Colonic mucosa (tissue), 4 donors: ENCODE measurements around the gene MT1F. TPM values are rescaled to one million over a fixed set of nuclear protein-coding genes. Genes with fewer than 3 reads are reported as not detected.
"Not testable (repeated sequence)": the region's sequence is repeated elsewhere in the genome, so short reads cannot be mapped to it uniquely, and the experiment has no call there.

Experiments used
- DNase-seq: peaks from one replicate; pipeline ENCODE4 v3.0.0-alpha.2; 2020
- H3K27ac ChIP-seq: fragments of 200-600 bp; one replicate; pipeline ENCODE4 v1.8.0; 2021
- H3K27me3 ChIP-seq: fragments of 200-600 bp; one replicate; pipeline ENCODE4 v1.8.0; 2021
- H3K36me3 ChIP-seq: fragments of 200-600 bp; one replicate; pipeline ENCODE4 v1.8.0; 2021
- H3K4me1 ChIP-seq: fragments of 200-600 bp; one replicate; pipeline ENCODE4 v1.8.0; 2021; ENCODE audit warnings: mild to moderate bottlenecking
- H3K4me3 ChIP-seq: fragments of 200-600 bp; one replicate; pipeline ENCODE4 v1.8.0; 2021
- H3K9ac ChIP-seq, 2 donors: one replicate each; pipeline ENCODE4 v1.7.0; 2013; ENCODE audit warnings: control low read depth in 2 of 2, low read depth in 2 of 2, low read length in 2 of 2
- H3K9me3 ChIP-seq: fragments of 200-600 bp; one replicate; pipeline ENCODE4 v1.8.0; 2021
- CTCF ChIP-seq: fragments of 200-600 bp; IDR thresholded peaks from one replicate; pipeline ENCODE4 v1.8.0; 2022; ENCODE audit warnings: antibody characterized with exemption, mild to moderate bottlenecking
- intact Hi-C: fragments of 100-400 bp; cut with DNase I; formaldehyde crosslinking; loops from one replicate; pipeline ENCODE4 v1.14.1; 2022
- total RNA-seq, 2 donors: library from RNA; stranded (reverse); fragmentation: NEBNext Ultra II Directional in 1 of 2; extraction: Animal tissue kit (Norgen Biotek cat#: 25700) in 1 of 2; gene quantifications; one replicate each; pipeline ENCODE4 v1.2.1, GENCODE V29; 2021
- donor health status: healthy.
- donor health status: DM: no; HTN: no; CAD: no.
- donor health status: DM: no; HTN: no; CAD: no.

The MT1F gene
- total RNA-seq, 2 donors from 2014 or later: 35.5 to 40.0 TPM

- H3K4me3 ChIP-seq: no peak within 1 kb of the TSS
- TF ChIP-seq CTCF: no peak
- DNase-seq: peak; percentile 50
- H3K9ac ChIP-seq: peak within 1 kb of the TSS in 1 of 2 donors; percentile 74
- no peaks in the 10 kb centered on the region for H3K4me1 ChIP-seq
- peaks cover 31% of the 10 kb centered on the region for H3K27me3 ChIP-seq
- no peaks in the 10 kb centered on the region for H3K36me3 ChIP-seq
- H3K27ac ChIP-seq: no peak within 1 kb of the TSS
- intact Hi-C loops: no loop called here
- no peaks in the 10 kb centered on the region for H3K9me3 ChIP-seq
Measured at GRCh38 chr16:56669005-56669839, 11.5 kb downstream of the MT1F start, which contains the start of gene MT1H. MT1H (plus strand) TSS chr16:56669814; CDS start chr16:56669885, 71 bp downstream.

GRCh38 chr16:56669840-56670619 lies 12.3 kb downstream of the MT1F start:
- Histone ChIP-seq H3K9ac (peak overlapping the region in 1 of 2 donors; percentile 74), H3K27ac (no peak overlapping the region), H3K4me3 (no peak overlapping the region), H3K36me3 (no peaks in the 10 kb centered on the region), H3K27me3 (peaks cover 24% of the 10 kb centered on the region), H3K4me1 (no peaks in the 10 kb centered on the region), H3K9me3 (no peaks in the 10 kb centered on the region)
- DNase-seq: no peak
- intact Hi-C loops: no loop called here
- TF ChIP-seq CTCF: no peak

- no peak for TF ChIP-seq CTCF
- no peak overlapping the region for H3K9ac ChIP-seq
- peaks cover 24% of the 10 kb centered on the region for H3K27me3 ChIP-seq
- H3K36me3 ChIP-seq: no peaks in the 10 kb centered on the region
- intact Hi-C loops: no loop called here
- H3K9me3 ChIP-seq: no peaks in the 10 kb centered on the region
- H3K4me1 ChIP-seq: no peaks in the 10 kb centered on the region
- no peak overlapping the region for H3K4me3 ChIP-seq
- DNase-seq: no peak
- no peak overlapping the region for H3K27ac ChIP-seq
Measured at GRCh38 chr16:56670620-56670934, 12.8 kb downstream of the MT1F start.

DNA sequence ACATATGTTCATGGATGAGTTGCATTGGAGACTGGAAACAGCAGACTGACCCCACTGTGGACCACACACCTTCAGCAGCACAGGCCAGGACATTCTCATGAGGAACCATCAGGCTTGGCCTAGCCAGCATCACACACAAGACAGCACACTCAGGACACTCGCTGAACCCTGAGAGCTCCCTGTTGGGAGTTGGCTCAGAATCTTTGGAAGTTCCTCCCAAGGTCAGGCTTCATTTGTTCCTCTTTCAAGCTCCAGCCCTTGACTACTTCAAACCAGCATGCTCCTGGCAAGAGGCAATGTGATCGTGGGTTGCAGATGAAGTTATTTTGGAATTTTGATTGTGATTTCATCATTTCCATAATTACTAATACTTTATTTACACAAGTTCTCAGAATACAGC lies 13.9 kb downstream of the MT1F start:
- H3K27me3 ChIP-seq: peaks cover 30% of the 10 kb centered on the region
- intact Hi-C loops, DNase-seq, H3K27ac ChIP-seq, H3K9ac ChIP-seq, H3K36me3 ChIP-seq, H3K9me3 ChIP-seq, H3K4me1 ChIP-seq, H3K4me3 ChIP-seq: not testable (repeated sequence)

DNA sequence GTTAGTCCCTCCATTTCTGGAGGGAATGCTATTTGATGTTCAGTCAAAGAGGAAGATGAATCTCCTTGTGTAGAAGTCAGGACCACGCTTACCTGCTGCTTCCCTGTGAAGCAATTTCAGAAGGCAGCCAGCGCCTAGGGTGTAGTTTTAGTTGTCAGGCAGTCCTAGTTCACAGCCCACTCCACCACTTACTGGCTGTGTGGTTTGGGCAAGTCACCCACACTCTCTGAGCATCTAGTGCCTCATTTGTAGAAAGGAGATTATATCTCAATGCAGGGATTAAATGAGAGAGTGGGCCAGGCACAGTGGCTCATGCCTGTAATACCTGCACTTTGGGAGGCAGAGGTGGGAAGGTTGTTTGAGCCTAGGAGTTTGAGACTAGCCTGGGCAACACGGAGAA lies 14.4 kb downstream of the MT1F start:
- H3K4me1 ChIP-seq, H3K36me3 ChIP-seq, H3K4me3 ChIP-seq, H3K9me3 ChIP-seq, intact Hi-C loops, H3K9ac ChIP-seq, H3K27ac ChIP-seq, DNase-seq: not testable (repeated sequence)
- H3K27me3 ChIP-seq: peaks cover 30% of the 10 kb centered on the region

- H3K27me3 ChIP-seq: peaks cover 27% of the 10 kb centered on the region
- no peaks in the 10 kb centered on the region for H3K4me1 ChIP-seq
- no peak overlapping the region for H3K4me3 ChIP-seq
- H3K36me3 ChIP-seq: no peaks in the 10 kb centered on the region
- no peaks in the 10 kb centered on the region for H3K9me3 ChIP-seq
- no peak overlapping the region for H3K9ac ChIP-seq
- intact Hi-C loops: no loop called here
- no peak for DNase-seq
- no peak for TF ChIP-seq CTCF
- no peak overlapping the region for H3K27ac ChIP-seq
Measured at GRCh38 chr16:56672761-56673536, 15.2 kb downstream of the MT1F start.
